GM12878 (cell line): ENCODE data around the gene ZNF627. TPM values are rescaled to one million over a fixed set of nuclear protein-coding genes. Genes with fewer than 3 reads are reported as not detected.

Experiments
- BACH1 ChIP-seq: fragments of 450-650 bp; IDR thresholded peaks from 2 replicates; pipeline ENCODE4 v1.6.1; 2017; ENCODE audit warnings: mild to moderate bottlenecking, borderline replicate concordance
- EED ChIP-seq: sonication (generic); IDR thresholded peaks from 2 replicates; pipeline ENCODE4 v1.6.1; 2016; ENCODE audit warnings: antibody characterized with exemption, low read depth
- FOS ChIP-seq: IDR thresholded peaks from 3 replicates; pipeline ENCODE4 v1.6.1; 2011; ENCODE audit warnings: borderline replicate concordance; ENCODE audit not compliant: insufficient read length; ENCODE audit errors: extremely low read depth
- HCFC1 ChIP-seq: fragments of 150-350 bp; IDR thresholded peaks from 2 replicates; pipeline ENCODE4 v1.6.1; 2014; ENCODE audit warnings: low read length
- IRF5 ChIP-seq: fragments of 450-650 bp; IDR thresholded peaks from 2 replicates; pipeline ENCODE4 v1.6.1; 2017; ENCODE audit warnings: borderline replicate concordance
- KDM1A ChIP-seq: fragments of 200-600 bp; sonication (generic); IDR thresholded peaks from 2 replicates; pipeline ENCODE4 v1.6.1; 2016; ENCODE audit warnings: borderline replicate concordance
- KLF5 ChIP-seq: fragments of 450-650 bp; IDR thresholded peaks from 2 replicates; pipeline ENCODE4 v1.6.1; 2014; ENCODE audit warnings: mild to moderate bottlenecking; ENCODE audit not compliant: partially characterized antibody
- MAX ChIP-seq: IDR thresholded peaks from 2 replicates; pipeline ENCODE4 v1.6.1; 2012; ENCODE audit warnings: low read depth, low read length, improper control_type of control experiment
- MLLT1 ChIP-seq: fragments of 450-650 bp; IDR thresholded peaks from 2 replicates; pipeline ENCODE4 v1.6.1; 2016; ENCODE audit warnings: mild to moderate bottlenecking
- NFXL1 ChIP-seq: fragments of 450-650 bp; IDR thresholded peaks from 2 replicates; pipeline ENCODE4 v1.6.1; 2017; ENCODE audit warnings: antibody characterized with exemption, mild to moderate bottlenecking, borderline replicate concordance
- PBX3 ChIP-seq: IDR thresholded peaks from 2 replicates; pipeline ENCODE4 v1.6.1; 2011; ENCODE audit warnings: mild to moderate bottlenecking, low read depth, low read length, moderate library complexity; ENCODE audit not compliant: insufficient replicate concordance
- PRDM15 ChIP-seq: fragments of 450-650 bp; formaldehyde crosslinking; IDR thresholded peaks from 2 replicates; pipeline ENCODE4 v1.4.0; 2020; ENCODE audit warnings: mild to moderate bottlenecking, moderate library complexity
- RAD21 ChIP-seq: IDR thresholded peaks from 2 replicates; pipeline ENCODE4 v1.6.1; 2011; ENCODE audit warnings: mild to moderate bottlenecking, low read depth, low read length, moderate library complexity; ENCODE audit not compliant: insufficient read depth
- RFX5 ChIP-seq: IDR thresholded peaks from 2 replicates; pipeline ENCODE4 v1.6.1; 2011; ENCODE audit warnings: low read depth, low read length, improper control_type of control experiment
- SIX5 ChIP-seq: IDR thresholded peaks from 2 replicates; pipeline ENCODE4 v1.6.1; 2011; ENCODE audit warnings: mild to moderate bottlenecking, low read depth, low read length, moderate library complexity; ENCODE audit not compliant: severe bottlenecking
- SMC3 ChIP-seq: IDR thresholded peaks from 2 replicates; pipeline ENCODE4 v1.6.1; 2011; ENCODE audit warnings: low read length, improper control_type of control experiment, borderline replicate concordance
- SUPT20H ChIP-seq: IDR thresholded peaks from 2 replicates; pipeline ENCODE4 v1.6.1; 2011; ENCODE audit warnings: low read depth, mild to moderate bottlenecking, low read length, moderate library complexity, borderline replicate concordance; ENCODE audit not compliant: control insufficient read depth
- TCF7 ChIP-seq: IDR thresholded peaks from 2 replicates; pipeline ENCODE4 v1.6.1; 2014; ENCODE audit warnings: antibody characterized with exemption, borderline replicate concordance
- USF1 ChIP-seq: IDR thresholded peaks from 2 replicates; pipeline ENCODE4 v1.6.1; 2011; ENCODE audit warnings: borderline replicate concordance, low read depth, mild to moderate bottlenecking, moderate library complexity, mixed read lengths, low read length; ENCODE audit not compliant: insufficient read depth; ENCODE audit errors: extremely low read length
- polyA plus RNA-seq, 11 experiments: library from polyadenylated mRNA; depleted of rRNA in 4 of 11; unstranded in 6 of 11; stranded (reverse) in 5 of 11; fragments of >200 nt; fragmentation: Nextera tagmentation in 4 of 11; fragmentation: Illumina TruSeq in 1 of 11; extraction: Ambion mirVana in 4 of 11; extraction: Trizol in 1 of 11; gene quantifications; 1 replicate in 1 of 11; 2 replicates in 10 of 11; pipeline versions ENCODE4 v1.2.1 to v1.2.3, GENCODE V29; 2011 to 2016; ENCODE audit warnings: inconsistent platforms in 2 of 11, missing spikeins in 2 of 11, low read depth in 1 of 11
- total RNA-seq, 4 experiments: library from RNA; depleted of rRNA in 3 of 4; stranded (reverse); fragments of >200 nt in 3 of 4; fragmentation: Illumina TruSeq in 1 of 4; extraction: Trizol in 1 of 4; gene quantifications; 2 replicates each; pipeline versions ENCODE4 v1.2.1 to v1.2.3, GENCODE V29; 2013 to 2021

ZNF627 gene
- total and polyA plus RNA-seq, 10 of the 15 experiments (the other 5 are each of a cell fraction or from before 2014, with no cell fraction given): 5.1 to 13.7 (median 10.2) TPM

GRCh38 chr19:11597202-11598102, at the start of gene ZNF627 (continued):
- peak; percentile 93 for TF ChIP-seq PBX3
- no peak for TF ChIP-seq TCF7
- TF ChIP-seq SUPT20H: no peak
- no peak; the same call in 1 of the 2 replicates for TF ChIP-seq HCFC1
- TF ChIP-seq KLF5: peak; percentile 23
- TF ChIP-seq SIX5: no peak
- TF ChIP-seq SMC3: no peak
- no peak for TF ChIP-seq IRF5
- peak; percentile 86; the same call in 1 of the 2 replicates for TF ChIP-seq MLLT1
- no peak for TF ChIP-seq KDM1A
- peak; percentile 68 for TF ChIP-seq RFX5
- peak; percentile 53 for TF ChIP-seq EED
- TF ChIP-seq MAX: no peak
- no peak for TF ChIP-seq NFXL1
- peak; percentile 81 for TF ChIP-seq BACH1
- TF ChIP-seq RAD21: no peak
- TF ChIP-seq FOS: no peak
- TF ChIP-seq USF1: no peak
- TF ChIP-seq PRDM15 (CRISPR knock-in tag): no peak
